Left ventricle myocardium superior (tissue), 1 donor: ENCODE measurements around the gene ATP6V0A4. TPM values are rescaled to one million over a fixed set of nuclear protein-coding genes. Genes with fewer than 3 reads are reported as not detected.
"Not testable (repeated sequence)": the region's sequence is repeated elsewhere in the genome, so short reads cannot be mapped to it uniquely, and the experiment has no call there.

Experiments used
- ATAC-seq: fragments of 200-7000 bp; cut with Tn5 transposase; one replicate; pipeline ENCODE4 v1.9.1; 2020; ENCODE audit warnings: mild to moderate bottlenecking, moderate library complexity
- DNase-seq: peaks from one replicate; pipeline ENCODE4 v3.0.0-alpha.2; 2020
- intact Hi-C: fragments of 100-400 bp; cut with micrococcal nuclease; formaldehyde crosslinking; loops from one replicate; pipeline ENCODE4 v1.11.0; 2022
- total RNA-seq: library from RNA; stranded (reverse); fragmentation: NEBNext Ultra II Directional; extraction: Animal tissue kit (Norgen Biotek cat#: 25700); gene quantifications from one replicate; pipeline ENCODE4 v1.2.1, GENCODE V29; 2021
- donor health status: DM: no; HTN: yes; CAD: no; lungs with severe emphysema.

Gene ATP6V0A4
- total RNA-seq, 1 donor from 2014 or later = not detected

- ATAC-seq, intact Hi-C loops, DNase-seq: not testable (repeated sequence)
These were observed 13.3 kb upstream of the ATP6V0A4 start for GRCh38 chr7:138811327-138811726.

GRCh38 chr7:138809346-138809745 is 11.3 kb upstream of the ATP6V0A4 start:
- intact Hi-C loops = no loop called here
- no peak for ATAC-seq
- no peak for DNase-seq

- intact Hi-C loops = no loop called here
- DNase-seq (no peak), ATAC-seq (no peak)
These were observed 6.6 kb upstream of the ATP6V0A4 start for GRCh38 chr7:138804618-138805017.

GRCh38 chr7:138802706-138803105 is 4.7 kb upstream of the ATP6V0A4 start:
- no peak for ATAC-seq
- intact Hi-C loops = no loop called here
- DNase-seq = no peak

- intact Hi-C loops = no loop called here
- DNase-seq (no peak), ATAC-seq (no peak)
These were observed 3.3 kb upstream of the ATP6V0A4 start for GRCh38 chr7:138801256-138801655.

- no peak for DNase-seq
- ATAC-seq = no peak
- intact Hi-C loops = no loop called here
These were observed 1.5 kb upstream of the ATP6V0A4 start for GRCh38 chr7:138799336-138800000.

GRCh38 chr7:138798836-138799235 is 840 bp upstream of the ATP6V0A4 start:
- ATAC-seq = no peak
- intact Hi-C loops = no loop called here
- no peak for DNase-seq

- intact Hi-C loops, ATAC-seq, DNase-seq: not testable (repeated sequence)
These were observed 950 bp downstream of the ATP6V0A4 start for GRCh38 chr7:138797046-138797445.

- intact Hi-C loops = no loop called here
- no peak for DNase-seq
These were observed 1.9 kb downstream of the ATP6V0A4 start for GRCh38 chr7:138796038-138796615.

GRCh38 chr7:138785587-138786437 is 12.2 kb downstream of the ATP6V0A4 start:
- DNase-seq (no peak), ATAC-seq (no peak)
- intact Hi-C loops = no loop called here

More at GRCh38 chr7:138796038-138796615, 1.9 kb downstream of the ATP6V0A4 start:
- no peak for ATAC-seq

- DNase-seq (no peak), ATAC-seq (no peak)
- intact Hi-C loops = no loop called here
These were observed 13.3 kb downstream of the ATP6V0A4 start for GRCh38 chr7:138784692-138785091.

- no peak for DNase-seq
- intact Hi-C loops = no loop called here
- ATAC-seq = no peak
These were observed 17.0 kb downstream of the ATP6V0A4 start for GRCh38 chr7:138781004-138781403.

GRCh38 chr7:138776166-138776833 is 21.7 kb downstream of the ATP6V0A4 start:
- DNase-seq (no peak), ATAC-seq (no peak)
- intact Hi-C loops = no loop called here

- ATAC-seq = no peak
- DNase-seq = no peak
- intact Hi-C loops = no loop called here
These were observed 24.2 kb downstream of the ATP6V0A4 start for GRCh38 chr7:138773817-138774216.

- no peak for DNase-seq
- no peak for ATAC-seq
- intact Hi-C loops = no loop called here
These were observed 24.8 kb downstream of the ATP6V0A4 start for GRCh38 chr7:138773176-138773575.

- DNase-seq = no peak
- intact Hi-C loops = no loop called here
- no peak for ATAC-seq
These were observed 27.1 kb downstream of the ATP6V0A4 start for GRCh38 chr7:138770904-138771303.

GRCh38 chr7:138768241-138768640 is 29.8 kb downstream of the ATP6V0A4 start:
- DNase-seq = no peak
- intact Hi-C loops = no loop called here
- ATAC-seq = no peak

GRCh38 chr7:138756591-138757242 is 41.3 kb downstream of the ATP6V0A4 start:
- DNase-seq = no peak
- ATAC-seq = no peak
- intact Hi-C loops = no loop called here
